HFF-Myc (cell line): Measurements from ENCODE around the gene PLEKHG5.

Source experiments
- DNase-seq: peaks from one replicate; pipeline ENCODE4 v3.0.0-alpha.2; 2011; ENCODE audit warnings: low read depth; ENCODE audit errors: extremely low read depth
- H3K4me3 ChIP-seq: replicated peaks from 2 replicates; pipeline ENCODE4 v1.5.1; 2011; ENCODE audit warnings: low read depth, mild to moderate bottlenecking, control low read depth, low read length
- CTCF ChIP-seq: IDR thresholded peaks from 2 replicates; pipeline ENCODE4 v1.5.1; 2012; ENCODE audit warnings: mild to moderate bottlenecking, low read depth, low read length, control low read depth; ENCODE audit errors: missing control alignments

PLEKHG5 gene

GRCh38 chr1:6426277-6426971 lies 65.0 kb downstream of the PLEKHG5 start:
- TF ChIP-seq CTCF = no peak
- DNase-seq = no peak
- no peak overlapping the region for H3K4me3 ChIP-seq

GRCh38 chr1:6425658-6426057 lies 65.8 kb downstream of the PLEKHG5 start:
- no peak overlapping the region for H3K4me3 ChIP-seq
- TF ChIP-seq CTCF = no peak
- no peak for DNase-seq

GRCh38 chr1:6424619-6425593 lies 66.6 kb downstream of the PLEKHG5 start, which contains the start of gene ESPN:
Gene ESPN, plus strand, starts transcription at chr1:6424776. Its CDS starts 180 bp downstream, at chr1:6424956.
- no peak within 1 kb of the TSS for H3K4me3 ChIP-seq
- no peak for DNase-seq
- TF ChIP-seq CTCF = no peak

- DNase-seq = no peak
- TF ChIP-seq CTCF = no peak
- no peak overlapping the region for H3K4me3 ChIP-seq
Observed at GRCh38 chr1:6424000-6424565, 67.4 kb downstream of the PLEKHG5 start.

GRCh38 chr1:6423321-6423999 lies 68.0 kb downstream of the PLEKHG5 start:
- DNase-seq = no peak
- TF ChIP-seq CTCF = peak; percentile 80
- no peak overlapping the region for H3K4me3 ChIP-seq

GRCh38 chr1:6421266-6421665 lies 70.2 kb downstream of the PLEKHG5 start:
- no peak for DNase-seq
- no peak for TF ChIP-seq CTCF

More at GRCh38 chr1:6421266-6421665, 70.2 kb downstream of the PLEKHG5 start:
- no peak overlapping the region for H3K4me3 ChIP-seq
